Measurements from ENCODE around the gene CHST9. TPM values are rescaled to one million over a fixed set of nuclear protein-coding genes. Genes with fewer than 3 reads are reported as not detected.

Gene CHST9
- total RNA-seq, 1 experiment from 2014 or later, result 3.5 TPM

- no peaks in the 10 kb centered on the region for H3K79me1 ChIP-seq (ENCODE audit: insufficient read depth, low read depth, low read length, poor library complexity, severe bottlenecking)
- no peak overlapping the region for H3K4me2 ChIP-seq (ENCODE audit: insufficient read depth, insufficient read length, low read length)
- no peaks in the 10 kb centered on the region for H3K27me3 ChIP-seq (ENCODE audit: insufficient read depth, low read length)
- H2BK15ac ChIP-seq (ENCODE audit: low read depth, low read length), result no peak overlapping the region; the same call in 1 of the 2 replicates
- H3K9ac ChIP-seq (ENCODE audit: extremely low read depth, insufficient read length, low read length), result no peak overlapping the region
- Mint-ChIP-seq H3K27me3 (ENCODE audit: low read depth) (no peaks in the 10 kb centered on the region), H3K27ac (no peak overlapping the region), H3K4me1 (no peaks in the 10 kb centered on the region), H3K36me3 (ENCODE audit: insufficient read depth in 1 of 3, low read depth in 3 of 3) (peaks cover 0 to 2% (median 0%) of the 10 kb centered on the region in 3 experiments; a peak in 2 of 7 replicates), H3K4me3 (no peak overlapping the region), H3K9me3 (no peaks in the 10 kb centered on the region; a peak in 1 of 5 replicates)
- no peak overlapping the region for H4K91ac ChIP-seq (ENCODE audit: insufficient read length, low read depth, low read length)
- TF ChIP-seq CTCF (conservative IDR thresholded peaks at IDR 0.05), result no peak
- no peak overlapping the region for H3K14ac ChIP-seq (ENCODE audit: insufficient read depth, low read length)
- no peak overlapping the region for H3T11ph ChIP-seq (ENCODE audit: low read length)
- no peak overlapping the region for H3K4ac ChIP-seq (ENCODE audit: low read depth, low read length)
- H2BK5ac ChIP-seq (ENCODE audit: insufficient read length, low read length), result no peak overlapping the region
- H4K20me1 ChIP-seq (ENCODE audit: control insufficient read depth, insufficient read depth, insufficient read length), result no peaks in the 10 kb centered on the region
- H3K18ac ChIP-seq (ENCODE audit: insufficient read length, low read depth, low read length), result no peak overlapping the region
- H3K23me2 ChIP-seq (ENCODE audit: insufficient read length, low read depth, low read length, poor library complexity, severe bottlenecking), result no peaks in the 10 kb centered on the region
- H3K9me3 ChIP-seq (ENCODE audit: control insufficient read depth, low read depth, low read length), result no peaks in the 10 kb centered on the region
- no peak overlapping the region for H2AFZ ChIP-seq (ENCODE audit: low read length)
- WGBS (ENCODE audit: extremely low coverage, insufficient read length, low lambda C conversion rate), result no CpG with 5 or more reads among the region's 6 CpGs
- H3K27ac ChIP-seq (ENCODE audit: insufficient read length, low read depth, low read length), result no peak overlapping the region
- no peaks in the 10 kb centered on the region for H3K79me2 ChIP-seq (ENCODE audit: insufficient read depth, low read length)
- H4K5ac ChIP-seq (ENCODE audit: insufficient read length, low read depth, low read length), result no peak overlapping the region
- no peak overlapping the region for H3K56ac ChIP-seq (ENCODE audit: insufficient read length, low read depth, low read length)
- H2BK12ac ChIP-seq (ENCODE audit: insufficient read length, low read depth, low read length), result no peak overlapping the region
- no peak overlapping the region for H2BK120ac ChIP-seq (ENCODE audit: low read depth, low read length, poor library complexity, severe bottlenecking)
- H3K4me1 ChIP-seq (ENCODE audit: insufficient read depth, low read length), result no peaks in the 10 kb centered on the region
- H4K8ac ChIP-seq (replicated peaks; ENCODE audit: insufficient read length, low read depth, low read length), result no peak overlapping the region
- no peak overlapping the region for H2AK5ac ChIP-seq (ENCODE audit: insufficient read length, low read length)
- no peak for DNase-seq
- no peak overlapping the region for H3K23ac ChIP-seq (ENCODE audit: insufficient read length, low read depth, low read length)
- no peak overlapping the region for H2BK20ac ChIP-seq (ENCODE audit: low read depth, low read length, poor library complexity, severe bottlenecking)
These were observed 243.5 kb downstream of the CHST9 start for GRCh38 chr18:26941584-26941983.

Measured in H9 (cell line).